IMR-90 (cell line): ENCODE data around the gene LILRB2. TPM values are rescaled to one million over a fixed set of nuclear protein-coding genes. Genes with fewer than 3 reads are reported as not detected.

Experiments
- ATAC-seq: fragments of 200-7000 bp; cut with Tn5 transposase; 2 replicates; pipeline ENCODE4 v1.9.1; 2020; ENCODE audit warnings: low read depth, mild to moderate bottlenecking, moderate library complexity
- BruUV-seq: library from RNA; stranded (reverse); fragments of 400-500 nt; replicated peaks from 2 replicates; lab custom pipeline; 2021; lab: Mats Ljungman, UMichigan
- CTCF ChIA-PET: fragments of 300-600 bp; formaldehyde crosslinking; extraction: SDS; loops from one replicate; lab custom pipeline; 2021; ENCODE audit warnings: antibody characterized with exemption; lab: Yijun Ruan, JAX
- POLR2A ChIA-PET: fragments of 300-600 bp; sonication (Branson Sonifier 250); formaldehyde crosslinking; loops from one replicate; lab custom pipeline; 2022; ENCODE audit warnings: antibody characterized with exemption; ENCODE audit not compliant: unreplicated experiment; lab: Charles Lee
- DNase-seq: peaks from one replicate; pipeline ENCODE4 v3.0.0; 2013
- H2AFZ ChIP-seq: replicated peaks from 2 replicates; pipeline ENCODE3; 2013; ENCODE audit warnings: low read length, mild to moderate bottlenecking; ENCODE audit not compliant: poor library complexity
- H2AK5ac ChIP-seq: 2 replicates; pipeline ENCODE4 v1.6.1; 2013; ENCODE audit warnings: low read depth, low read length, inconsistent platforms
- H2AK9ac ChIP-seq: replicated peaks from 2 replicates; pipeline ENCODE3; 2013; ENCODE audit warnings: mild to moderate bottlenecking, low read depth, low read length, moderate library complexity; ENCODE audit not compliant: poor library complexity
- H2BK120ac ChIP-seq: 2 replicates; pipeline ENCODE4 v1.6.1; 2013; ENCODE audit warnings: low read depth, low read length, inconsistent platforms
- H2BK15ac ChIP-seq: 3 replicates; pipeline ENCODE4 v1.6.1; 2013; ENCODE audit warnings: low read depth, low read length, inconsistent platforms
- H2BK20ac ChIP-seq: 2 replicates; pipeline ENCODE4 v1.6.1; 2013; ENCODE audit warnings: low read depth, mild to moderate bottlenecking, inconsistent platforms, low read length, moderate library complexity
- H2BK5ac ChIP-seq: 2 replicates; pipeline ENCODE4 v1.6.1; 2013; ENCODE audit warnings: mild to moderate bottlenecking, low read depth, low read length, inconsistent platforms; ENCODE audit not compliant: poor library complexity, severe bottlenecking
- H3K14ac ChIP-seq: replicated peaks from 2 replicates; pipeline ENCODE4 v1.6.1; 2013; ENCODE audit warnings: low read depth, low read length, inconsistent platforms
- H3K18ac ChIP-seq: 2 replicates; pipeline ENCODE4 v1.6.1; 2013; ENCODE audit warnings: low read depth, low read length, control low read depth
- H3K23ac ChIP-seq: 2 replicates; pipeline ENCODE4 v1.6.1; 2013; ENCODE audit warnings: low read depth, low read length, inconsistent platforms
- H3K27ac ChIP-seq: 2 replicates; pipeline ENCODE4 v1.5.1; 2013; ENCODE audit warnings: mild to moderate bottlenecking, control low read depth, low read length; ENCODE audit not compliant: insufficient read depth
- H3K27me3 ChIP-seq: 2 replicates; pipeline ENCODE4 v1.6.1; 2013; ENCODE audit warnings: low read length; ENCODE audit not compliant: control insufficient read depth, insufficient read depth
- H3K36me3 ChIP-seq: 2 replicates; pipeline ENCODE4 v1.6.1; 2013; ENCODE audit warnings: low read length, mixed read lengths; ENCODE audit not compliant: control insufficient read depth, insufficient read depth
- H3K4ac ChIP-seq: 2 replicates; pipeline ENCODE4 v1.6.1; 2013; ENCODE audit warnings: low read depth, low read length, inconsistent platforms
- H3K4me1 ChIP-seq: 2 replicates; pipeline ENCODE4 v1.6.1; 2013; ENCODE audit warnings: low read length, mixed read lengths; ENCODE audit not compliant: control insufficient read depth, insufficient read depth
- H3K4me2 ChIP-seq: 2 replicates; pipeline ENCODE4 v1.6.1; 2013; ENCODE audit warnings: low read depth, mild to moderate bottlenecking, control low read depth, low read length, moderate library complexity
- H3K4me3 ChIP-seq: 2 replicates; pipeline ENCODE4 v1.5.1; 2013; ENCODE audit warnings: low read depth, mild to moderate bottlenecking, control low read depth, low read length, moderate library complexity; ENCODE audit not compliant: insufficient read depth
- H3K56ac ChIP-seq: 2 replicates; pipeline ENCODE4 v1.6.1; 2013; ENCODE audit warnings: low read length, inconsistent platforms; ENCODE audit not compliant: insufficient read depth; ENCODE audit errors: extremely low read depth
- H3K79me1 ChIP-seq, 2 experiments: 2 replicates each; pipeline ENCODE4 v1.6.1; 2013; ENCODE audit warnings: low read length in 2 of 2, inconsistent platforms in 1 of 2, low read depth in 1 of 2
- H3K9ac ChIP-seq: 2 replicates; pipeline ENCODE4 v1.6.1; 2013; ENCODE audit warnings: low read depth, low read length, control low read depth
- H3K9me1 ChIP-seq: 2 replicates; pipeline ENCODE4 v1.6.1; 2013; ENCODE audit warnings: low read length, inconsistent platforms; ENCODE audit not compliant: insufficient read depth
- H3K9me3 ChIP-seq: 2 replicates; pipeline ENCODE4 v1.6.1; 2013; ENCODE audit warnings: low read length; ENCODE audit not compliant: control insufficient read depth, insufficient read depth
- H4K20me1 ChIP-seq: 2 replicates; pipeline ENCODE4 v1.6.1; 2013; ENCODE audit warnings: low read length, inconsistent platforms; ENCODE audit not compliant: insufficient read depth
- H4K5ac ChIP-seq: 2 replicates; pipeline ENCODE4 v1.6.1; 2013; ENCODE audit warnings: mild to moderate bottlenecking, low read depth, low read length, control low read depth
- H4K8ac ChIP-seq, 2 experiments: 2 replicates each; pipeline ENCODE4 v1.6.1; 2013; ENCODE audit warnings: low read depth in 2 of 2, low read length in 2 of 2, control low read depth in 1 of 2, inconsistent platforms in 1 of 2
- H4K91ac ChIP-seq: 2 replicates; pipeline ENCODE4 v1.6.1; 2013; ENCODE audit warnings: low read depth, low read length, inconsistent platforms; ENCODE audit not compliant: insufficient read depth
- BHLHE40 ChIP-seq: fragments of 150-350 bp; IDR thresholded peaks from 2 replicates; pipeline ENCODE4 v1.6.1; 2016; ENCODE audit warnings: mild to moderate bottlenecking, low read depth, low read length
- CEBPB ChIP-seq: IDR thresholded peaks from 2 replicates; pipeline ENCODE4 v1.6.1; 2012; ENCODE audit warnings: low read depth, low read length, improper control_type of control experiment
- CHD1 ChIP-seq: IDR thresholded peaks from 2 replicates; pipeline ENCODE4 v1.6.1; 2012; ENCODE audit warnings: low read depth, low read length, improper control_type of control experiment
- CTCF ChIP-seq: conservative IDR thresholded peaks from 2 replicates; pipeline ENCODE4 v1.5.1; 2012; ENCODE audit warnings: mild to moderate bottlenecking, low read depth, low read length, improper control_type of control experiment
- ELK1 ChIP-seq: fragments of 150-350 bp; IDR thresholded peaks from 2 replicates; pipeline ENCODE4 v1.6.1; 2016; ENCODE audit warnings: low read depth, mild to moderate bottlenecking, low read length, moderate library complexity, borderline replicate concordance
- FOS ChIP-seq: fragments of 150-350 bp; IDR thresholded peaks from 2 replicates; pipeline ENCODE4 v1.6.1; 2016; ENCODE audit warnings: low read depth, low read length
- MAFK ChIP-seq: IDR thresholded peaks from 2 replicates; pipeline ENCODE4 v1.6.1; 2012; ENCODE audit warnings: low read depth, low read length, improper control_type of control experiment
- MAZ ChIP-seq: IDR thresholded peaks from 2 replicates; pipeline ENCODE4 v1.6.1; 2012; ENCODE audit warnings: low read depth, mild to moderate bottlenecking, low read length, improper control_type of control experiment, moderate library complexity, borderline replicate concordance
- MXI1 ChIP-seq: IDR thresholded peaks from 2 replicates; pipeline ENCODE4 v1.6.1; 2012; ENCODE audit warnings: low read depth, mild to moderate bottlenecking, low read length, moderate library complexity, borderline replicate concordance
- NFE2L2 ChIP-seq: fragments of 150-350 bp; IDR thresholded peaks from 2 replicates; pipeline ENCODE4 v1.6.1; 2016; ENCODE audit warnings: low read depth, mild to moderate bottlenecking, low read length
- POLR2A ChIP-seq: IDR thresholded peaks from 2 replicates; pipeline ENCODE4 v1.6.1; 2012; ENCODE audit warnings: mild to moderate bottlenecking, low read depth, low read length
- RAD21 ChIP-seq: IDR thresholded peaks from 2 replicates; pipeline ENCODE4 v1.6.1; 2012; ENCODE audit warnings: low read length, improper control_type of control experiment
- RCOR1 ChIP-seq: IDR thresholded peaks from 2 replicates; pipeline ENCODE4 v1.6.1; 2012; ENCODE audit warnings: mild to moderate bottlenecking, low read length, improper control_type of control experiment; ENCODE audit not compliant: insufficient replicate concordance
- RFX5 ChIP-seq: IDR thresholded peaks from 2 replicates; pipeline ENCODE4 v1.8.0; 2012; ENCODE audit warnings: low read depth, mild to moderate bottlenecking, low read length, moderate library complexity
- SMC3 ChIP-seq: fragments of 150-350 bp; IDR thresholded peaks from 2 replicates; pipeline ENCODE4 v1.6.1; 2016; ENCODE audit warnings: low read depth, mild to moderate bottlenecking, antibody characterized with exemption, low read length, moderate library complexity
- USF2 ChIP-seq: fragments of 150-350 bp; IDR thresholded peaks from 2 replicates; pipeline ENCODE4 v1.6.1; 2017; ENCODE audit warnings: mild to moderate bottlenecking, antibody characterized with exemption, low read length, low read depth
- WGBS, 2 experiments: methylation state at CpG; one replicate each; pipeline versions ENCODE4 v1.1.5 to v1.1.7; 2013; ENCODE audit warnings: missing lambda C conversion rate in 2 of 2; ENCODE audit not compliant: insufficient read length in 1 of 2; ENCODE audit errors: extremely low coverage in 2 of 2; 5-methylcytosine and 5-hydroxymethylcytosine counted together
- dilution Hi-C: fragments of 300-500 bp; cut with HindIII; formaldehyde crosslinking; loops from one replicate; pipeline ENCODE4 v1.14.3; 2018; ENCODE audit warnings: low sequenced_read_pairs; ENCODE audit not compliant: unreplicated experiment
- in situ Hi-C: fragments of 300-500 bp; cut with MboI; formaldehyde crosslinking; loops from 3 replicates; pipeline ENCODE4 v1.14.3; 2019; ENCODE audit warnings: low sequenced_read_pairs, inconsistent platforms, mixed read lengths
- intact Hi-C: fragments of 100-400 bp; cut with micrococcal nuclease; formaldehyde crosslinking; loops from 2 replicates; pipeline ENCODE4 v1.10.0; 2022
- polyA plus RNA-seq, 3 experiments: library from polyadenylated mRNA; depleted of rRNA; stranded (reverse); fragments of >200 nt; gene quantifications; 2 replicates each; pipeline ENCODE4 v1.2.3, GENCODE V29; 2012; ENCODE audit warnings: low replicate concordance in 1 of 3
- total RNA-seq: library from RNA; depleted of rRNA; stranded (reverse); fragments of >200 nt; gene quantifications from 2 replicates; pipeline ENCODE4 v1.2.3, GENCODE V29; 2012

The LILRB2 gene
- total and polyA plus RNA-seq, 2 of the 4 experiments (the other 2 are of a cell fraction) = not detected

- ChIA-PET POLR2A (no interaction called here), CTCF (no interaction called here)
- WGBS, 2 experiments = 29% methylated on average over 2 of the region's 11 CpGs; no CpG with 5 or more reads in 1 of the 2 experiments
- Histone ChIP-seq H3K4ac (no peak overlapping the region), H3K79me1 (no peaks in the 10 kb centered on the region), H3K27me3 (peaks cover 9% of the 10 kb centered on the region; the same call in 1 of the 2 replicates), H3K36me3 (no peaks in the 10 kb centered on the region), H4K8ac (no peak overlapping the region), H2BK15ac (no peak overlapping the region), H2BK120ac (no peak overlapping the region), H3K4me1 (no peaks in the 10 kb centered on the region), H3K23ac (no peak overlapping the region), H3K56ac (no peak overlapping the region), H2AK5ac (no peak overlapping the region), H4K91ac (no peak overlapping the region), H3K4me2 (no peak overlapping the region), H3K27ac (no peak overlapping the region), H4K20me1 (no peaks in the 10 kb centered on the region), H2AK9ac (no peak overlapping the region), H4K5ac (no peak overlapping the region), H2BK20ac (no peak overlapping the region), H2AFZ (peak overlapping the region; percentile 8), H2BK5ac (no peak overlapping the region), H3K9me1 (no peaks in the 10 kb centered on the region), H3K9ac (no peak overlapping the region), H3K18ac (no peak overlapping the region), H3K9me3 (no peaks in the 10 kb centered on the region), H3K4me3 (no peak overlapping the region), H3K14ac (no peak overlapping the region)
- TF ChIP-seq POLR2A (no peak), MAFK (no peak), RFX5 (no peak), MXI1 (no peak), BHLHE40 (no peak), CEBPB (no peak), CTCF (no peak), FOS (no peak), CHD1 (no peak), RCOR1 (no peak), USF2 (no peak), RAD21 (no peak), NFE2L2 (no peak), MAZ (no peak), SMC3 (no peak), ELK1 (no peak)
- in situ Hi-C loops (no loop called here), dilution Hi-C loops (no loop called here), intact Hi-C loops (no loop called here)
- DNase-seq (no peak), ATAC-seq (no peak)
- BruUV-seq = no TSS peak
Observed at GRCh38 chr19:54262066-54262465, 18.8 kb downstream of the LILRB2 start.
